ENCODE results near the gene CWF19L1. TPM values are rescaled to one million over a fixed set of nuclear protein-coding genes. Genes with fewer than 3 reads are reported as not detected.

The CWF19L1 gene
- total RNA-seq, 1 donor = 26.1 TPM

DNA sequence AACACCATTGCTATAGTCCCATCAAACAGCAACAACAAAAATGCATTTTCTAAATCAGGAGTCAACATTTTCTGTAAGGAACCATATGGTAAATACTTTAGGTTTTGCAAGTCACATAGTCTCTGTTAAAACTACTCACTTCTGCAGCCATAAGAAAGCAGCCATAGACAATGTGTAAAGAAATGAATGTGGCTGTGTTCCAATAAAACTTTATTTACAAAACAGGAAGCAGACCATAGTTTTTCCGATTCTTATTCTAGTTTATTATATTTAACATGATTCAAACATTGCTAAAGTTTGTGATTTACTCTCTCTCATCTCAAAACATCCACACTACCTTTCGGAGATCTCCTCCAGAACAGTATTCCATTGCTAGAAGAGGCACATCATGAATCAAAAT lies 44.9 kb downstream of the CWF19L1 start:
- Histone ChIP-seq H3K79me2 (ENCODE audit: insufficient read depth, low read length) (peaks cover 18% of the 10 kb centered on the region), H3K36me3 (ENCODE audit: insufficient read depth, low read length) (peaks cover 38% of the 10 kb centered on the region), H3K27ac (ENCODE audit: low read depth, low read length) (no peak overlapping the region), H3K4me3 (ENCODE audit: insufficient read depth, low read length) (no peak overlapping the region), H2AFZ (ENCODE audit: low read length) (no peak overlapping the region), H3K4me1 (ENCODE audit: insufficient read depth, low read length) (no peaks in the 10 kb centered on the region), H3K9me3 (ENCODE audit: low read depth, low read length) (no peaks in the 10 kb centered on the region), H4K20me1 (ENCODE audit: insufficient read depth, low read length) (peaks cover under 1% of the 10 kb centered on the region), H3K27me3 (ENCODE audit: insufficient read depth, low read length) (no peaks in the 10 kb centered on the region), H3K4me2 (ENCODE audit: insufficient read depth, low read length) (no peak overlapping the region)
- TF ChIP-seq CTCF (IDR thresholded peaks at IDR 0.05; ENCODE audit: extremely low read depth, low read depth, low read length) = no peak
- DNase-seq (ENCODE audit: insufficient read length, low spot score, missing footprints) = no peak

DNA sequence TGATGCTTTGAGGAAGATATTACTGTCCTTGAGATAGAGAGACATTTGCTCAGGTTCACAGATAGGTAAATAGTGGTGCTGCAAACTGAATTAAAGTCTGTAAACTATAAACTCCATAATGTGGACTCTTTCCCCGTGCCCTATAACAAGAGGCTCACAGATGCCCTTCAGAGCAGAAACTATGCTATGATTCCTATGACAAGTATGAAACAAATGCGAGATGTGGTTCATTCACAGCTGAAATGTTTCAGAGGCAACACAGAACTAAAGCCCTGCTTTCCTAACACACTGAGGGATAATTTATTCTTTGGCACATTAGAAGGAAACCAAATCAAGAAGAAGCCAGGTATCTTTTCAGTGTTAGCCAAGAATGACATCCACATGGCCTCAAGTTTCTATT lies 51.4 kb downstream of the CWF19L1 start:
- Histone ChIP-seq H3K9me3 (ENCODE audit: low read depth, low read length) (no peaks in the 10 kb centered on the region), H3K4me3 (ENCODE audit: insufficient read depth, low read length) (no peak overlapping the region), H4K20me1 (ENCODE audit: insufficient read depth, low read length) (no peaks in the 10 kb centered on the region), H3K36me3 (ENCODE audit: insufficient read depth, low read length) (peaks cover 55% of the 10 kb centered on the region), H3K27ac (ENCODE audit: low read depth, low read length) (no peak overlapping the region), H3K4me2 (ENCODE audit: insufficient read depth, low read length) (no peak overlapping the region), H3K79me2 (ENCODE audit: insufficient read depth, low read length) (no peaks in the 10 kb centered on the region), H3K4me1 (ENCODE audit: insufficient read depth, low read length) (no peaks in the 10 kb centered on the region), H3K27me3 (ENCODE audit: insufficient read depth, low read length) (no peaks in the 10 kb centered on the region), H2AFZ (ENCODE audit: low read length) (no peak overlapping the region)
- TF ChIP-seq CTCF (IDR thresholded peaks at IDR 0.05; ENCODE audit: extremely low read depth, low read depth, low read length) = no peak
- DNase-seq (ENCODE audit: insufficient read length, low spot score, missing footprints) = no peak

DNA sequence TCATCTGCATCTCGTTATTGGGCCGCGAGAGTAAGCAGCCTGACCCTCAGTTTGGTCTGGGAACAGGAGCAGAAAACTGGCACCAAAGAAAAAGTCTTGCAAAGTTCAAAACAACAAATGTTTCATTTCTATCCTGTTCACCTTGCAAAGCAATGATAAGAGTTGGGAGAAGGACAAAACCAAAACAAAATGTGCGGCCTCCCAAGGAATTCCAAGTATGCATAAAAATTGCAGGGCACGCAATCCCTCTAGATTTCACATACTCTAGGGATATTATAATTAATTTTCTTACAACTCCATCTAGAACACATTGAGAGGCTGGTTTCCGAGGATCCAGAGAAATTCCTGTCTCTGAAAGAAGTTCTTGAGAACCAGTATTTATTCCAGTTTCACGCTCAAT lies 58.1 kb downstream of the CWF19L1 start:
- Histone ChIP-seq H2AFZ (ENCODE audit: low read length) (no peak overlapping the region), H3K4me1 (ENCODE audit: insufficient read depth, low read length) (peaks cover 10% of the 10 kb centered on the region), H3K27me3 (ENCODE audit: insufficient read depth, low read length) (no peaks in the 10 kb centered on the region), H3K4me2 (ENCODE audit: insufficient read depth, low read length) (peak overlapping the region; percentile 40), H3K36me3 (ENCODE audit: insufficient read depth, low read length) (peaks cover 39% of the 10 kb centered on the region), H3K27ac (ENCODE audit: low read depth, low read length) (peak overlapping the region; percentile 56), H4K20me1 (ENCODE audit: insufficient read depth, low read length) (no peaks in the 10 kb centered on the region), H3K79me2 (ENCODE audit: insufficient read depth, low read length) (no peaks in the 10 kb centered on the region), H3K9me3 (ENCODE audit: low read depth, low read length) (no peaks in the 10 kb centered on the region), H3K4me3 (ENCODE audit: insufficient read depth, low read length) (no peak overlapping the region)
- no peak for TF ChIP-seq CTCF (IDR thresholded peaks at IDR 0.05; ENCODE audit: extremely low read depth, low read depth, low read length)
- DNase-seq (ENCODE audit: insufficient read length, low spot score, missing footprints) = peak; percentile 51

DNA sequence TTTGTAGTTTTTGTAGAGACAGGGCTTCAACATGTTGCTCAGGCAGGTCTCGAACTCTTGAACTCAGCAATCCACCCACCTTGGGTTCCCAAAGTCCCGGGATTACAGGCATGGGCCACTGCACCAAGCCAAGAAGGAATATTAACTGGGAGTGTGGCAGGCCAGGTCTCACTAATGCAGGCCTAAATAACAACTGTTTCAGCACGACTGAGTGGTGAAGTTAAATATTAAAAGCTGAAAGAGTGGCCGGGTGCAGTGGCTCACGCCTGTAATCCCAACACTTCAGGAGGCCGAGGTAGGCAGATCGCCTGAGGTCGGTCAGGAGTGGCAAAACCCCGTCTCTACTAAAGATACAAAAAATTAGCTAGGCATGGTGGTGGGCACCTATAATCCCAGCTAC lies 59.2 kb downstream of the CWF19L1 start:
- no peak for DNase-seq (ENCODE audit: insufficient read length, low spot score, missing footprints)

More for the DNA sequence above, 59.2 kb downstream of the CWF19L1 start:
- TF ChIP-seq CTCF (IDR thresholded peaks at IDR 0.05; ENCODE audit: extremely low read depth, low read depth, low read length) = no peak
- Histone ChIP-seq H3K4me1 (ENCODE audit: insufficient read depth, low read length) (peaks cover 10% of the 10 kb centered on the region), H3K4me2 (ENCODE audit: insufficient read depth, low read length) (no peak overlapping the region), H3K36me3 (ENCODE audit: insufficient read depth, low read length) (peaks cover 43% of the 10 kb centered on the region), H3K27ac (ENCODE audit: low read depth, low read length) (no peak overlapping the region), H2AFZ (ENCODE audit: low read length) (no peak overlapping the region), H3K4me3 (ENCODE audit: insufficient read depth, low read length) (no peak overlapping the region), H4K20me1 (ENCODE audit: insufficient read depth, low read length) (no peaks in the 10 kb centered on the region), H3K9me3 (ENCODE audit: low read depth, low read length) (no peaks in the 10 kb centered on the region), H3K27me3 (ENCODE audit: insufficient read depth, low read length) (no peaks in the 10 kb centered on the region), H3K79me2 (ENCODE audit: insufficient read depth, low read length) (no peaks in the 10 kb centered on the region)

Measured in osteoblast (primary cell).